Activated naive CD4-positive, alpha-beta T cell (primary cell): ENCODE data around the gene ZER1.
"Not testable (repeated sequence)": the region's sequence is repeated elsewhere in the genome, so short reads cannot be mapped to it uniquely, and the experiment has no call there.

ENCODE experiments used
- DNase-seq, 4 experiments: peaks; one replicate each; lab custom pipeline; 2025; lab: John Stamatoyannopoulos, UW

ZER1 gene

GRCh38 chr9:128715436-128715750 lies 56.3 kb downstream of the ZER1 start:
- no peak for DNase-seq

DNA sequence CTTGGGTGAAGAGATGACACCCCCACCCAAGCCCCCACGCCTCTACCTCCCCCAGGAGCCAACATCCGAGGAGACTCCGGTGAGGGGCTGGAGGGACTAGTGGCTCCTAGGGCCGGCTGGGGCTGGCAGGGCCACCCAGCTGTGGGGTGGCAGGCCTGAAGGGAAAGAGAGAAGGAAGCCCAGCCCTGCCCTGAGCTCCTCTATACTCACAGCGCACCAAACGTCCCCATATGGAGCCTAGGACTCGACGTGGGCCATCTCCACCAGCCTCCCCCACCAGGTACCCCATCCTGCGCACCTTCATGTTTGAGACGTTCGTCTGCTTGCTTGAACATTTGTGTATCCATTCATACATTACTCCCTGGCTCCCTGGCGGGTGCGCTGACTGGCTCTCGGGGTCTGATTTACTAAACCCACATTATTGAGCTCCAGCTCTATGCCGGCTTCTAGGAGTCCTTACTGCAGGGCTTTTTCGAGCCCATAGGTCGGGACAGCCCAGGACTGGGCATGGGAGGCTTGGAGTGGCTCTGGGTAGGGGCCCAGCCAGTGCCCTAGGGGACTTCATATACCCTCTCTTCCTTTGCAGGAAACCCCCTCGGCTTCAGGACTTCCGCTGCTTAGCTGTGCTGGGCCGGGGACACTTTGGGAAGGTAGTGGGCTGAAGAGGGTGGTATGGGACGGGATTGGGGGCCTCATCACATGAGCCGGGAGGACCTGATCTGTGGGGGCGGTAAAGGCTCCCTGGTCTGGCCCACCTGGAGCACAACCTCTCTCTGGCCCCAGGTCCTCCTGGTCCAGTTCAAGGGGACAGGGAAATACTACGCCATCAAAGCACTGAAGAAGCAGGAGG lies 56.9 kb downstream of the ZER1 start:
- no peak for DNase-seq

DNA sequence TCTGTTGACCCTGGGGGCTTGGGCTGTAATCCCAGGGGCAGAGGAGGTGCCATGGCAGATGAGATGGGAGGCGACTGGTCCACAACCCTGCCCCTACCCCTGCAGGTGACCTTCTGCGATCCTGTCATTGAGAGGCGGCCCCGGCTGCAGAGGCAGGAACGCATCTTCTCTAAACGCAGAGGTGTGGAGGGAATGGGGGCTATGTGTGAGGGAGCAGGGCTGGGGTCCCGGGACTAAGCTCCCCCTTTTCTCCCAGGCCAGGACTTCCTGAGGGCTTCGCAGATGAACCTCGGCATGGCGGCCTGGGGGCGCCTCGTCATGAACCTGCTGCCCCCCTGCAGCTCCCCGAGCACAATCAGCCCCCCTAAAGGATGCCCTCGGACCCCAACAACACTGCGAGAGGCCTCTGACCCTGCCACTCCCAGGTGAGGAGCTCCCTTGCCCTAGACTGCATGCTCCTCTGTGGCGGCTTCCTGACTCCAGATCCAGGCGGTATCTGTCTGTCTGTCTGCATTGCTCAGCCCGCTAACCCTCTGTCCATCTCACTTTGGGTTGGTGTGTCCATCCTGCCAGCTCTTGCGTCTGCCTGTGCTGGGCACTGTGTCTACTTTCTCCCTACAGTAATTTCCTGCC lies 57.7 kb downstream of the ZER1 start:
- DNase-seq, result no peak

- DNase-seq, result no peak
Measured at GRCh38 chr9:128713411-128713780, 58.3 kb downstream of the ZER1 start.

- no peak for DNase-seq
Measured at GRCh38 chr9:128712451-128713410, 59.0 kb downstream of the ZER1 start.

- DNase-seq, result no peak
Measured at GRCh38 chr9:128707446-128707845, 64.3 kb downstream of the ZER1 start.

DNA sequence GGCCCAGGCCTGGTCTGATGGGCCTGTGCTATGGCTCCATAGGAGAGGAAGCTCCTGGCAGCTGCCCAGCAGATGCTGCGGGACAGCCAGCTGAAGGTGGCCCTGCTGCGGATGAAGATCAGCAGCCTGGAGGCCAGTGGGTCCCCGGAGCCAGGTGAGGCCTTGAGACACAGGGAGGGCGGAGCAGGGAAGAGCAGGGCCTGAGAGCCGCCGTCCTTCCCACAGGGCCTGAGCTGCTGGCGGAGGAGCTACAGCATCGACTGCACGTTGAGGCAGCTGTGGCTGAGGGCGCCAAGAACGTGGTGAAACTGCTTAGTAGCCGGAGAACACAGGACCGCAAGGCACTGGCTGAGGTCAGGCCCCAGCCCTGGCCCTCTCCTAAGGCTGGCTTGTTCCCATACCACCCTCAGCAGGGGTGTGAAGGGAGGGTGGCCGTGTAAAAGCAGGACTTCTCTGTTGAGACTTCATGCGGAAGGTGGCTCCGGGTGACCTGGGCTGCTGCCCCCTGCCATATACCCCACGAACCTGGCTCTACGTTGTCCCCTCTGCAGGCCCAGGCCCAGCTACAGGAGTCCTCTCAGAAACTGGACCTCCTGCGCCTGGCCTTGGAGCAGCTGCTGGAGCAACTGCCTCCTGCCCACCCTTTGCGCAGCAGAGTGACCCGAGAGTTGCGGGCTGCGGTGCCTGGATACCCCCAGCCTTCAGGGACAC lies 64.9 kb downstream of the ZER1 start:
- DNase-seq, result no peak

DNA sequence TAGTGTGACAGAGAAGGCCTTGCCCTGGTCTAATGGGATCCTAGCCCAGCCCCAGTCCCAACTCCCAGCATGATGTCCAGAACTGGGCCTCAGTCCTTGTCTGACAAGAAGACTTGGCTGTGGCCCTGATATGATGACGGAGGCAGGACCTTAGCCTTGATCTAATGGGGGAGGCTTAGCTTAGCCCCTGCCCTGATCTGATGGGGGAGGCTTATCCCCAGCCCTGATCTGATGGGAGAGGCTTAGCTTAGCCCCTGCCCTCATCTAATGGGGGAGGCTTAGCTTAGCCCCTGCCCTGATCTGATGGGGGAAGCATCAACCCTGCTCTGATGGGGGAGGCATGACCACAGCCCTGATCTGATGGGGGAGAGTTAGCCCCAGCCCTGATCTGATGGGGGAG lies 65.7 kb downstream of the ZER1 start:
- DNase-seq, result no peak

GRCh38 chr9:128705051-128705965 lies 66.4 kb downstream of the ZER1 start:
- no peak for DNase-seq

DNA sequence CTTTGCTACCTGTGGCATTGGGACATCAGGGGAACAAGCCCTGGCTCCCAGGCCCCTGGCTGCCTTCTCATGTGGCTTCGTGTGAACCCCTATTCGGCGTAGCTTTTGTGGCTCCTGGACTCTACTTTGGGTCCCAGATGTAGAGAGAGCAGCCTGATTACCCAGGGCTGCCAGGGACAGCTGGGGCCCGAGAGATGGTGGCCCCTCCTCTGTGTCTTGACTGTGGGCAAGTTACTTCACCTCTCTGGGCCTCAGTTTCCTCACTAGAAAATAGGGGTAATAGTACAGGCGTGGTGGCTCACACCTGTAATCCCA lies 67.4 kb downstream of the ZER1 start:
- no peak for DNase-seq

DNA sequence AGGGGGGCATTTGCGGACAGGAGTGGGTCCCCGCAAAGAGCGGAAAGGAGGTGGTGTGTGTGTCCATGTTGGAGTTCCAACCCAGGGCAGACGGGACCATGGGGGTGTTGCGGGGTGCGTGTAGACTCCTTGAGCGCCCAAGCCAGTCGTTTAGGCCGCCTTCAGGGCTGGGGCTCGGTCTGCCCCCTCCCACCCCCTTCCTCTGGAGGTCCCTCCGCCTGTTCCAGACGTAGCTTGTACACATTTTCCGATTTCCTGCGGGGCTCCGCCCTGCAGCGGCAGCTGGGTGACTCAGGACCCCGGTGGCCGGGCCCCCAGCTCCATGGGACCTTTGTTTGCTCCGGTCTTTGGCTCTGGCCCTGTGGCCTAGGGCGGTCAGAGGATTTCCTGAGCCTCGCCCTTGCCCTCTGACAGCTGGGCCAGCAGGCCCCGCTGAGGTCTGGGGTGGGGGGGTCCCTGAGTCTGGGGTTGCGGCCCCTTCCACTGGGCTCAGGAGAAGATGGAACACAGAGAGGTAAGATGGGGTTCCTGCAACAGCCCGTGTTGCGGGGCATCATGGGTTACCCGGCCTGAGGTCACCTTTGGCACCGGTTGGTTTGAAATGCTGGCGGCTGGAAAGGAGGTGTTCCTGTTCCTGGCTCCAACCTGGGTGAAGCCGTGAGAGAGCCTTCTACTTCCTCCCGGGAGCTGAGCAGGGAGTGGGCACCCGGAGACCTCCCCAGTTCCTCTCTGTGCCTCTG lies 67.9 kb downstream of the ZER1 start:
- DNase-seq, result no peak

DNA sequence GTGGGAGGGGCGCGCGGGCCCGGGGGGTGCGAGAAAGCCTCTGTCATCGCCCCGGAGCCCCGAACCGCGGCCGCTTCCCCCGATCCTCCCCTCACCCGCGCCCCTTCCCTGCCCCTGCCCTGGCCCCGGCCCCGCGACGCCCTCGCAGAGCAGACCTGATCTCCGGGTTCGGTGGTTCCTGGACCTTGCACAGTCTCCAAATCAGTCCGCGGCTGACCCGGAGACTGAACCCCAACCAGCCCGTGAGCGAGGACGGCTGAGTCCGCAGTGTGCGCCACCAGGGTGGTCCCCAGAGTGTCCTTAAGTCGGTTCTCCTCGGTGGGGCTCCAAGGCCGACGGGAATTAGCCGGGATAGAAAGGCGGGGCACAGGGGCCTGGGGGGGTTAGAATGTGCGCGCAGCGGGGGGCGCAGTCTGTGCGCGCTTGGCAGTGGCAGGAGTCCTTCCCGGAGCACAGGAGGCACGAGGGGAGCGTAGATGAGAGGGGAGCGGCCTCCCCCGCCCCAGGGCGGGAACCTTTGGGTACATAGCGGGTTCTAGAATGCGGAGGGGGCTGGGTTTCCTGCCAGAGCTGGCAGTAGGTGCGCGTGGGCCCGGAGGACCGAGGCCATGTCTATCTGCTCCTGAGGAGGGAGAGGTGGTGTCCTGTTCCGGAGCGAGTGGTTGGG lies 68.6 kb downstream of the ZER1 start:
- no peak for DNase-seq

- peak; percentile 68 to 81 (median 78) for DNase-seq
Measured at GRCh38 chr9:128702445-128702948, 69.2 kb downstream of the ZER1 start, which contains the start of gene PKN3. Gene PKN3 (plus strand): TSS chr9:128702503. CDS start chr9:128702916, 413 bp downstream.

GRCh38 chr9:128701227-128701854 lies 70.4 kb downstream of the ZER1 start:
- no peak for DNase-seq

DNA sequence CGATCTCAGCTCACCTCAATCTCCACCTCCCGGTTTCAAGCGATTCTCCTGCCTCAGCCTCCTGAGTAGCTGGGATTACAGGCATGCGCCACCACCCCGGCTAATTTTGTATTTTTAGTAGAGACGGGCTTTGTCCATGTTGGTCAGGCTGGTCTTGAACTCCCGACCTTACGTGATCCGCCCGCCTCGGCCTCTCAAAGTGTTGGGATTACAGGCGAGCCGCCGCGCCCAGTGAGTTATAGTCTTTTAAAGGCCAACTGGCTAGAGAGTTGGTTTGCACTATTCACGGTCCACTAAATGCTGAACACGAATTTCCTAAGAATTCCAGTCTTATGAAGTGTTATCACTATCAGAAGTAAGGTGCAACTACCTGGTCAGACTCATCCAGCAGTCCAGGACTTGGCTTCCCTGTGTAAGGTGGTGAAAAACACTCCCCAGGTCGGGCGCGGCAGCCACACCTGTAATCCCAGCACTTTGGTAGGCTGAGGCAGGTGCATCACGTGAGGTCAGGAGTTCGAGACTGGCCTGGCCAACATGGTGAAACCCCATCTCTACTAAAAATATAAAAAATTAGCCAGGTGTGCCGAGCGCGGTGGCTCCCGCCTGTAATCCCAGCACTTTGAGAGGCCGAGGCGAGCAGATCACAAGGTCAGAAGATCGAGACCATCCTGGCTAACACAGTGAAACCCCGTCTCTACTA lies 72.5 kb downstream of the ZER1 start:
- DNase-seq, result not testable (repeated sequence)

GRCh38 chr9:128696923-128697707 lies 74.6 kb downstream of the ZER1 start:
- no peak for DNase-seq

DNA sequence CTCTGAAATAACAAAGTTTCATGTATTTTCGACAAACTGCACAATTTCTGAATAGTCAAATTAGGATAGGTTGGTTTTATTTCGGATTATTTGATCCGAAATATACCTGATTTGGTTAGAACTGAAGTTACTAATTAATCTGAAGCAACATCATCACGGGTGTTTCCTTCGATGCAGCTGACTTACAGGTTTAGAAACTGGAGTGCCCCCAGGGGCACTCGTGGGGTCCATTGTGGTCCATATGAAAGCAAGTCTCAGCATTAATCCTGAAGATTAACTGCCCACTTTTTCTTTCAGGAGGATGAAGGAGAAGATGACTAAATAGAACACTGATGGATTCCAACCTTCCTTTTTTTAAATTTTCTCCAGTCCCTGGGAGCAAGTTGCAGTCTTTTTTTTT lies 77.4 kb downstream of the ZER1 start:
- DNase-seq, result no peak

GRCh38 chr9:128693738-128694137 lies 78.0 kb downstream of the ZER1 start:
- not testable (repeated sequence) for DNase-seq
